OCI-LY7 (cell line): Measurements from ENCODE around the gene NAGPA. TPM values are rescaled to one million over a fixed set of nuclear protein-coding genes. Genes with fewer than 3 reads are reported as not detected.
A peak's percentile ranks its signal among the peaks of the same experiment; 100 is the strongest.

Experiments used
- BruUV-seq: library from RNA; stranded (reverse); fragments of 400-500 nt; replicated peaks from 2 replicates; lab custom pipeline; 2021; lab: Mats Ljungman, UMichigan
- CTCF ChIA-PET: fragments of 300-600 bp; sonication (Branson Sonifier 250); formaldehyde crosslinking; loops from one replicate; lab custom pipeline; 2022; ENCODE audit warnings: antibody characterized with exemption; ENCODE audit not compliant: unreplicated experiment; lab: Charles Lee
- POLR2A ChIA-PET: fragments of 300-600 bp; sonication (Branson Sonifier 250); formaldehyde crosslinking; loops from one replicate; lab custom pipeline; 2022; ENCODE audit warnings: antibody characterized with exemption; lab: Charles Lee
- DNase-seq: peaks from one replicate; pipeline ENCODE4 v3.0.0-alpha.2; 2015; ENCODE audit warnings: low spot score
- H2AFZ ChIP-seq: fragments of 200-600 bp; sonication (generic), shearing (Covaris generic); 2 replicates; pipeline ENCODE4 v1.6.1; 2014; ENCODE audit warnings: mild to moderate bottlenecking, antibody characterized with exemption, low read length, moderate library complexity
- H3K27ac ChIP-seq: fragments of 200-600 bp; sonication (generic); 2 replicates; pipeline ENCODE4 v1.5.1; 2014; ENCODE audit warnings: mixed run types, low read depth, mild to moderate bottlenecking, moderate library complexity, low read length, inconsistent platforms; ENCODE audit not compliant: poor library complexity, severe bottlenecking
- H3K36me3 ChIP-seq: fragments of 200-600 bp; sonication (generic); 2 replicates; pipeline ENCODE4 v1.6.1; 2014; ENCODE audit warnings: mild to moderate bottlenecking, antibody characterized with exemption, low read length, moderate library complexity, mixed read lengths; ENCODE audit not compliant: insufficient read depth
- H3K4me1 ChIP-seq: fragments of 200-600 bp; sonication (generic); 2 replicates; pipeline ENCODE4 v1.5.1; 2014; ENCODE audit warnings: mild to moderate bottlenecking, low read length; ENCODE audit not compliant: insufficient read depth, poor library complexity, severe bottlenecking
- H3K4me2 ChIP-seq: fragments of 200-600 bp; sonication (generic); 2 replicates; pipeline ENCODE4 v1.6.1; 2014; ENCODE audit warnings: mild to moderate bottlenecking, low read length
- H3K4me3 ChIP-seq: fragments of 200-600 bp; sonication (generic); 2 replicates; pipeline ENCODE4 v1.5.1; 2014; ENCODE audit warnings: mild to moderate bottlenecking, low read depth, low read length; ENCODE audit not compliant: poor library complexity, severe bottlenecking
- H3K79me2 ChIP-seq: fragments of 200-600 bp; sonication (generic); 2 replicates; pipeline ENCODE4 v1.6.1; 2016; ENCODE audit warnings: low read depth, mild to moderate bottlenecking, low read length, moderate library complexity, mixed read lengths; ENCODE audit not compliant: insufficient read depth
- H3K9me2 ChIP-seq: fragments of 200-600 bp; sonication (generic); 2 replicates; pipeline ENCODE4 v1.6.1; 2016; ENCODE audit warnings: mild to moderate bottlenecking, low read length, mixed read lengths; ENCODE audit not compliant: insufficient read depth
- H3K9me3 ChIP-seq: fragments of 200-600 bp; sonication (generic); 2 replicates; pipeline ENCODE4 v1.6.1; 2014; ENCODE audit warnings: mild to moderate bottlenecking, mixed run types, low read length, mixed read lengths
- H4K20me1 ChIP-seq: fragments of 200-600 bp; sonication (generic); 2 replicates; pipeline ENCODE4 v1.6.1; 2014; ENCODE audit warnings: mild to moderate bottlenecking, antibody characterized with exemption, low read length, moderate library complexity, mixed read lengths; ENCODE audit not compliant: insufficient read depth
- EZH2phosphoT487 ChIP-seq: fragments of 200-600 bp; sonication (generic); IDR thresholded peaks from 2 replicates; pipeline ENCODE4 v1.6.1; 2018; ENCODE audit warnings: low read depth, borderline replicate concordance, mild to moderate bottlenecking, mixed run types, antibody characterized with exemption, low read length, moderate library complexity, mixed read lengths
- intact Hi-C: fragments of 100-400 bp; cut with micrococcal nuclease; formaldehyde crosslinking; loops from one replicate; pipeline ENCODE4 v1.10.0; 2022; ENCODE audit not compliant: unreplicated experiment
- total RNA-seq, 2 experiments: library from RNA; depleted of rRNA in 1 of 2; stranded (reverse); fragments of >200 nt in 1 of 2; shearing (Covaris generic) in 1 of 2; gene quantifications; 2 replicates each; pipeline ENCODE4 v1.2.3, GENCODE V29; 2014 to 2022
- TF ChIP-seq, protein P1 (sequence below): fragments of 200-600 bp; sonication (generic); conservative IDR thresholded peaks from 2 replicates; pipeline ENCODE4 v1.5.1; 2014; ENCODE audit warnings: mild to moderate bottlenecking, antibody characterized with exemption, low read length, moderate library complexity, mixed read lengths

NAGPA gene
- total RNA-seq, 2 experiments from 2014 or later = 12.8 to 14.6 TPM

GRCh38 chr16:4979164-4979563 lies 54.6 kb downstream of the NAGPA start:
- Histone ChIP-seq H3K9me3 (peaks cover 8% of the 10 kb centered on the region), H2AFZ (no peak overlapping the region), H3K27ac (no peak overlapping the region), H3K9me2 (no peaks in the 10 kb centered on the region), H3K4me1 (peaks cover 17% of the 10 kb centered on the region), H3K79me2 (no peaks in the 10 kb centered on the region), H3K36me3 (no peaks in the 10 kb centered on the region; the same call in 1 of the 2 replicates), H4K20me1 (no peaks in the 10 kb centered on the region), H3K4me3 (no peak overlapping the region), H3K4me2 (no peak overlapping the region)
- DNase-seq = no peak
- TF ChIP-seq EZH2phosphoT487 = no peak
- TF ChIP-seq, protein P1, sequence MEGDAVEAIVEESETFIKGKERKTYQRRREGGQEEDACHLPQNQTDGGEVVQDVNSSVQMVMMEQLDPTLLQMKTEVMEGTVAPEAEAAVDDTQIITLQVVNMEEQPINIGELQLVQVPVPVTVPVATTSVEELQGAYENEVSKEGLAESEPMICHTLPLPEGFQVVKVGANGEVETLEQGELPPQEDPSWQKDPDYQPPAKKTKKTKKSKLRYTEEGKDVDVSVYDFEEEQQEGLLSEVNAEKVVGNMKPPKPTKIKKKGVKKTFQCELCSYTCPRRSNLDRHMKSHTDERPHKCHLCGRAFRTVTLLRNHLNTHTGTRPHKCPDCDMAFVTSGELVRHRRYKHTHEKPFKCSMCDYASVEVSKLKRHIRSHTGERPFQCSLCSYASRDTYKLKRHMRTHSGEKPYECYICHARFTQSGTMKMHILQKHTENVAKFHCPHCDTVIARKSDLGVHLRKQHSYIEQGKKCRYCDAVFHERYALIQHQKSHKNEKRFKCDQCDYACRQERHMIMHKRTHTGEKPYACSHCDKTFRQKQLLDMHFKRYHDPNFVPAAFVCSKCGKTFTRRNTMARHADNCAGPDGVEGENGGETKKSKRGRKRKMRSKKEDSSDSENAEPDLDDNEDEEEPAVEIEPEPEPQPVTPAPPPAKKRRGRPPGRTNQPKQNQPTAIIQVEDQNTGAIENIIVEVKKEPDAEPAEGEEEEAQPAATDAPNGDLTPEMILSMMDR = no peak
- ChIA-PET POLR2A (no interaction called here), CTCF (no interaction called here)
- intact Hi-C loops = no loop called here
- no TSS peak for BruUV-seq

- Histone ChIP-seq H3K9me2 (no peaks in the 10 kb centered on the region), H3K79me2 (no peaks in the 10 kb centered on the region), H4K20me1 (no peaks in the 10 kb centered on the region), H3K36me3 (no peaks in the 10 kb centered on the region; the same call in 1 of the 2 replicates), H3K4me3 (no peak overlapping the region), H3K4me1 (peaks cover 30% of the 10 kb centered on the region), H3K27ac (peak overlapping the region; percentile 80), H3K9me3 (peaks cover 8% of the 10 kb centered on the region), H3K4me2 (peak overlapping the region; percentile 25), H2AFZ (no peak overlapping the region)
- ChIA-PET POLR2A (interaction anchor here (0.6 to 1.0 kb wide), 2 partner anchors 11 to 698 kb away, joined by 4 read pairs; no protein-coding TSS in a partner anchor), CTCF (no interaction called here)
- BruUV-seq = no TSS peak
- TF ChIP-seq, protein P1 = no peak
- TF ChIP-seq EZH2phosphoT487 = no peak
- no peak for DNase-seq
- intact Hi-C loops = no loop called here
Observed at GRCh38 chr16:4976611-4977145, 57.1 kb downstream of the NAGPA start.

DNA sequence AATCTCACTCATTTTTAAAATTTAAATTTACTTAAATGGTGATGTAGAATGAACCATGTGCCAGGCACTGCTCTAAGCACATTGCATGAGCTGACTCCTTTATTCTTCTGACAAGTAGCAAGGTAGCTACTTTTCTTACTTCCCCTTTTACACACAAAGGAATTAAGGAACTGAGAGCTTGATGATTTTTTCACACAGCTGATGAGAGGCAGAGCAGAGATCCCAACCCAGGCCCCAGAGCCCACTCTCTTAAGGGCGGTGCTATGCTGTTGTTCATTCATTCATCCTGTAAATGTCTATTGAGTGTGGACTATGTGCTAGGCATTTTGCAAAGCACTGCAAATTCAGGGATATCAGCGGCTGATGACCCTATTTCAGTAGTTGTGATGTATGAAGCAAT lies 57.7 kb downstream of the NAGPA start:
- no TSS peak for BruUV-seq
- CTCF ChIA-PET = interaction anchor here (0.6 kb wide), 1 partner anchor 339 kb away, joined by 3 read pairs; no protein-coding TSS in a partner anchor
- POLR2A ChIA-PET = interaction anchor here (0.6 to 1.0 kb wide), 3 partner anchors 11 to 697 kb away, joined by 4 read pairs; no protein-coding TSS in a partner anchor
- TF ChIP-seq EZH2phosphoT487 = no peak
- TF ChIP-seq, protein P1 = no peak
- Histone ChIP-seq H3K4me2 (peak overlapping the region; percentile 54), H3K4me3 (peak overlapping the region; percentile 2), H3K4me1 (peaks cover 30% of the 10 kb centered on the region), H4K20me1 (no peaks in the 10 kb centered on the region), H3K9me2 (no peaks in the 10 kb centered on the region), H3K27ac (peak overlapping the region; percentile 80), H2AFZ (peak overlapping the region; percentile 56; the same call in 1 of the 2 replicates), H3K79me2 (no peaks in the 10 kb centered on the region), H3K9me3 (peaks cover 8% of the 10 kb centered on the region), H3K36me3 (no peaks in the 10 kb centered on the region; the same call in 1 of the 2 replicates)
- DNase-seq = peak; percentile 96
- intact Hi-C loops = no loop called here
